ENCODE results near the gene KRT79.

Gene KRT79

GRCh38 chr12:52836491-52837412 lies 2.6 kb upstream of the KRT79 start:
- no peak for TF ChIP-seq ZC3H10 (CRISPR knock-in tag; IDR thresholded peaks at IDR 0.05)
- TF ChIP-seq ZNF8 (CRISPR knock-in tag; IDR thresholded peaks at IDR 0.05), result no peak
- no peak for TF ChIP-seq PATZ1 (CRISPR knock-in tag; IDR thresholded peaks at IDR 0.05; ENCODE audit: borderline replicate concordance)
- TF ChIP-seq ZNF70 (CRISPR knock-in tag; IDR thresholded peaks at IDR 0.05), result no peak
- no peak for TF ChIP-seq ISL1 (CRISPR knock-in tag; IDR thresholded peaks at IDR 0.05)
- no peak for TF ChIP-seq SNAI2 (CRISPR knock-in tag; IDR thresholded peaks at IDR 0.05)
- no peak for TF ChIP-seq TOX (CRISPR knock-in tag; IDR thresholded peaks at IDR 0.05; ENCODE audit: borderline replicate concordance)
- TF ChIP-seq OSR1 (CRISPR knock-in tag; IDR thresholded peaks at IDR 0.05), result no peak
- TF ChIP-seq BACH2 (CRISPR knock-in tag; IDR thresholded peaks at IDR 0.05; ENCODE audit: borderline replicate concordance), result no peak
- TF ChIP-seq CSDC2 (CRISPR knock-in tag; IDR thresholded peaks at IDR 0.05), result no peak
- ATAC-seq, result no peak

GRCh38 chr12:52836042-52836466 lies 1.9 kb upstream of the KRT79 start:
- ATAC-seq, result no peak
- TF ChIP-seq ISL1 (CRISPR knock-in tag; IDR thresholded peaks at IDR 0.05), result no peak
- TF ChIP-seq RARB (CRISPR knock-in tag; IDR thresholded peaks at IDR 0.05), result no peak
- TF ChIP-seq ZC3H10 (CRISPR knock-in tag; IDR thresholded peaks at IDR 0.05), result no peak
- no peak for TF ChIP-seq ZNF8 (CRISPR knock-in tag; IDR thresholded peaks at IDR 0.05)
- no peak for TF ChIP-seq ZNF70 (CRISPR knock-in tag; IDR thresholded peaks at IDR 0.05)
- no peak for TF ChIP-seq TOX (CRISPR knock-in tag; IDR thresholded peaks at IDR 0.05; ENCODE audit: borderline replicate concordance)
- TF ChIP-seq SNAI2 (CRISPR knock-in tag; IDR thresholded peaks at IDR 0.05), result no peak

- no peak for TF ChIP-seq ARNTL (CRISPR knock-in tag; IDR thresholded peaks at IDR 0.05; ENCODE audit: borderline replicate concordance, low read depth)
- no peak for TF ChIP-seq CSRNP3 (CRISPR knock-in tag; IDR thresholded peaks at IDR 0.05)
- no peak for TF ChIP-seq PPARA (CRISPR knock-in tag; IDR thresholded peaks at IDR 0.05; ENCODE audit: borderline replicate concordance)
- TF ChIP-seq CREB5 (CRISPR knock-in tag; IDR thresholded peaks at IDR 0.05; ENCODE audit: low read depth), result no peak
- TF ChIP-seq POU6F1 (CRISPR knock-in tag; IDR thresholded peaks at IDR 0.05; ENCODE audit: borderline replicate concordance, low read depth), result no peak
- no peak for TF ChIP-seq ZFP3 (CRISPR knock-in tag; IDR thresholded peaks at IDR 0.05)
- no peak for TF ChIP-seq ISL1 (CRISPR knock-in tag; IDR thresholded peaks at IDR 0.05)
- TF ChIP-seq ZNF8 (CRISPR knock-in tag; IDR thresholded peaks at IDR 0.05), result no peak
- no peak for TF ChIP-seq ZFP30 (CRISPR knock-in tag; IDR thresholded peaks at IDR 0.05)
- TF ChIP-seq TSHZ2 (CRISPR knock-in tag; IDR thresholded peaks at IDR 0.05), result no peak
- TF ChIP-seq ZNF70 (CRISPR knock-in tag; IDR thresholded peaks at IDR 0.05), result no peak
- TF ChIP-seq ZNF565 (CRISPR knock-in tag; conservative IDR thresholded peaks at IDR 0.05; ENCODE audit: low read depth), result no peak
- TF ChIP-seq ZC3H10 (CRISPR knock-in tag; IDR thresholded peaks at IDR 0.05), result no peak
- TF ChIP-seq CSDC2 (CRISPR knock-in tag; IDR thresholded peaks at IDR 0.05), result no peak
- TF ChIP-seq GLIS3 (CRISPR knock-in tag; IDR thresholded peaks at IDR 0.05), result no peak
- no peak for TF ChIP-seq TCF4 (CRISPR knock-in tag; IDR thresholded peaks at IDR 0.05; ENCODE audit: borderline replicate concordance)
- no peak for TF ChIP-seq OSR1 (CRISPR knock-in tag; IDR thresholded peaks at IDR 0.05)
- TF ChIP-seq TOX (CRISPR knock-in tag; IDR thresholded peaks at IDR 0.05; ENCODE audit: borderline replicate concordance), result no peak
- TF ChIP-seq RARB (CRISPR knock-in tag; IDR thresholded peaks at IDR 0.05), result no peak
- ATAC-seq, result no peak
These were observed 1.3 kb upstream of the KRT79 start for GRCh38 chr12:52835271-52836041.

All from SK-N-SH treated with all-trans-retinoic acid at 6 μM for 48 hours (cell line).